ENCODE results near the gene MICAL3.
"Not testable (repeated sequence)": the region's sequence is repeated elsewhere in the genome, so short reads cannot be mapped to it uniquely, and the experiment has no call there.

Gene MICAL3

DNA sequence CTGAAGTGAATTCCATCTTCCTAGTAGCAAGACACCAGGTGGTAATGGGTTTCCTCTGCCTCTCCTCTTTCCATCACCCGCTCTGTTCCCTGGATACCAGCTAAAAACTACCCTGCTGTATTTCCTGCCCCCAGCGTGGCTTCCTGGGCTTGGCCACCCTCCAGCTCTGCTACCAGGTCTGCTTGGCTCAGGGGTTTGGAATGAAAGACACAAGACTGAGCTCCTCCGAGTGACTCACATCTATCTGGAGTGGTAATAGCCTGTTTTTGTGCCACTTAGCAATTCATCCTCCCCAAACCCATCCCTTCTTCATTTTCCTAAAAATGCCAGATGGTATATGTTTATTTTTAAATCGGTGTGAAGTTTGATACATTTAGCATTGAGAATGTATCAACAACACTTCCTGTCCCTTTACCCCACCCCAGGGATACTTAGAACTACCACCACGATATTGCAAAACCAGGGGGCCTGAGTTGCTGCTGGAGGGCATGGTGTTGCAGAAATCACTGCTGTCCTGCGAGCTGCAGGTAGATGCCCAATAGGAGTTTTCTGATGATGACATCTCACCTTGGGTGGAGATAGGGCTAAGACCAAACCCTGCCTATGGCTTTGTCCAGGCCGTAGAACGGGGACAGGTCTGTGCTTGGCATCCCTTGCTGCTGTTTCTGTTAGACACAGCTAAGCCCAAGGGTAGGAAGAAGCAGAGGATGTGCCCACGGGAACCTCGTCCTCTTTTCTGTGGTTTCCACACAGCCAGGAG lies 7.5 kb upstream of the MICAL3 start:
- no peak for DNase-seq

- no peak for DNase-seq
Observed at GRCh38 chr22:18029686-18030267, 5.4 kb upstream of the MICAL3 start.

- no peak for DNase-seq
Observed at GRCh38 chr22:18028817-18029527, 4.6 kb upstream of the MICAL3 start.

DNA sequence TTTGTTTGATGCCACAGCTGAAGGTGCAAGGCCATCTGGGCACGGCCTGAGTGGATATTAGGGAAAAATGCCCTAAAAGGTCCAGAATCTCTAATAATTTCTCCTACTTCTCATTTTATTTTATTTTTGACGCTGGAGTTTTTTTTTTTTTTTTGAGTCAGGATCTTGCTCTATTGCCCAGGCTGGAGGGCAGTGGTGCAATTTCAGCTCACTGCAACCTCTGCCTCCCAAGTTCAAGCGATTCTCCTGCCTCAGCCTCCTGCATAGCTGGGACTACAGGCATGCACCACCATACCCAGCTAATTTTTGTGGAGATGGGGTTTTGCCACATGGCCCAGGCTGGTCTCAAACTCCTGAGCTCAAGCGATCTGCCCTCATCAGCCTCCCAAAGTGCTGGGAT lies 1.5 kb upstream of the MICAL3 start:
- not testable (repeated sequence) for DNase-seq

DNA sequence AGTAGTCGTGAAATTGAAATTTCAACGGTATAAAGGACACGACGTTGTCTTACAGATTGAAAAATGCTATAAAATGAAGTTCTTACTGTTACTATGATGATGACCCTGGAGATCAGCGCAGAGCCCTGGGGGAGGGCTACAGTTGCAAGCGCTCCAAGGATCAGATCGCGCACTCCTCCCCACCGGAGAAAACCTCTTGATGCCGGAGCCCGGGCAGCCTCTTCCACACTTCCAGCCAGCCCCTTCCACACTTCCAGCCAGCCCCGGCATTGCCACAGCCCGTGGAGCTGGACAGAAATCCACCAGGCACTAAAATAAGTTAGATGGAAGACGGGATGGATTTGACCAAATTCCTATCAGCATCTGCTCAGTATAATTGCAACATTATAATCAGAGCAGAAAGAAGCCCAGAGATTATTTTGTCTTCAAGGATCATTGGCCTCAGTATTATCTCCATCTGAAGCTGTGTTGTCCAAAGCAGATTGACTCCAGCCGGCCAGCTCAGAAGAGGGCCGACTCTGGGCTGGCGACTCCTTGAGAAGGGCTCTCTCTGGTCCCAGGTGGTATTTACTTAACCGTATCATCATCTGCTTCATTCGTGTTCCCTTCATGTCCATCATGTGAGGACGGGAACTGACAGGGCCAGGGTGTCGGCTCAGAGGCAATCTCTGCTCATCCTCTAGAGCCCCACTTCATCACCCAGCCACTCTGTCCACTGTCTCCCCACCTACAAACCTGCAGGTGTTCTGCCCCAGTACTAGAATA lies 777 bp upstream of the MICAL3 start:
- no peak for DNase-seq

- peak in 1 of 2 donors; percentile 15 for DNase-seq
Observed at GRCh38 chr22:18023509-18024275, 669 bp downstream of the MICAL3 start.

DNA sequence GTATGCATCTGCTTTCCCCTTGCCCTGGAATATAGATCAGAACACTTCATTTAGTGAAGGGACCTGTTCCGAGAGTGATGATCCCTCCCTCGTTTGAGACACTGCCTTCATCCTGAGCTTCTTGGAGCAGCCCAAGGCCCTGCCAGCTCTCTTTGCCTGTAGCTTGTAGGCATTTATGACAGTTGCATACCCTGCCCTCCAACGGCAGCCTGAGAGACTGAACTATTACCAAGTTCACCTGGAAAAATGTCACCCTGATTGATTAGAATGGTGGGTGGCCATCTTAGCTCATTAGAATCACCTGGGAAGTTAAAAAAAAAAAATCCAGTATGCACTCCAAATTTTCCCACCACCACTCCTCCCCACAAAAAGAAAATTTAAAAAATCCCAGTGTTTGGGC lies 1.5 kb downstream of the MICAL3 start:
- DNase-seq = no peak

DNA sequence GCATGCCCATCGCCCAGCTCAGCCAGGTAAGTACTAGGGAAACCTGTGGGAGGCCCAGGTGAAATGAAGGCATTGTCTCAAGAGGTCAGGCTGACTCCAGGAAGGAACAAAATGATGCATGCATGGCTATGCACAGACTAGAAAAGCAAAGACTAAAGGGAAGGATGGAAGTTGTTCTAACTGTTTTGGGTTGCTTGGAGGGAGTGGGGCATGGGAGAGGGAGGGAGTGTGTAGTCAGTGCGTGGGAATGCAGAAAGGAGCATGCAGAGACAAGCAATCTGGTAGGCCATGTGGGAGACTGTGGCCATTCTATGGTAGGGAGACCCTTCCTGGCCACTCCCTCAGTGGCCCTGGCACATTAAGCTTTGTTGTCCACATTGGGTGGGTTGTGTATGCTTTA lies 2.9 kb downstream of the MICAL3 start:
- DNase-seq = no peak

DNA sequence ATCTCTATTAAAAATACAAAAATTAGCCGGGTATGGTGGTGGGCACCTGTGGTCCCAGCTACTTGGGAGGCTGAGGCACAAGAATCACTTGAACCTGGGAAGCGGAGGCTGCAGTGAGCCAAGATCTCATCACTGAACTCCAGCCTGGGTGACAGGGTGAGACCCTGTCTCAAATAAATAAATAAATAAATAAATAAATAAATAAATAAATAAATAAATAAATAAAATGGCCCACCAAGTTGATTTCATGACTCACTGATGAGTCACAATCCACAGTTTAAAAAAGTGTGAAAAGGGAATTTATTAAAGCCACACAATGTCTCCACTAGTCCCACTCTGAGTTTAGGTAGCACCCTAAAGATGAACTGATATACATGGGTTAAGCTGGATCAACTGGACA lies 3.6 kb downstream of the MICAL3 start:
- DNase-seq = not testable (repeated sequence)

GRCh38 chr22:18013947-18014346 lies 10.4 kb downstream of the MICAL3 start:
- DNase-seq = no peak

DNA sequence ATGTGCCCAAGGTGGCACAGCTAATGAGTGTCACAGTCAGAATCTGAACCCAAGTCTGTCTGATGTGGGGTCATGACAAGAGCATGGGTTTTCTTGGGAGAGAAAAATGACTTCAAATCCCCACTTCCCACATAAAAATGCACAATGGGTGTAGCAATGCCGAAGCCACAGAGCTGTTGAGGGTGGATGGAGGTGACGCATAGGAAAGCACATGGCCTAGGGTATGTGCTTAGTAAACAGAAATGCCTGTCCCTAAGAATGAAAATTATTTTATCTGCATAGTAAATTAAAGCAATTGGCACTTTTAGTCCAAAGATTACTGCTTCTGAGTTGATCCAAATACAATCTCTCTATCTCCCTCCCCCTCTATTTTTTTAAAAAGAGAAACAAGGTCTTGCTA lies 10.9 kb downstream of the MICAL3 start:
- DNase-seq = no peak

- no peak for DNase-seq
Observed at GRCh38 chr22:18012531-18012930, 11.8 kb downstream of the MICAL3 start.

DNA sequence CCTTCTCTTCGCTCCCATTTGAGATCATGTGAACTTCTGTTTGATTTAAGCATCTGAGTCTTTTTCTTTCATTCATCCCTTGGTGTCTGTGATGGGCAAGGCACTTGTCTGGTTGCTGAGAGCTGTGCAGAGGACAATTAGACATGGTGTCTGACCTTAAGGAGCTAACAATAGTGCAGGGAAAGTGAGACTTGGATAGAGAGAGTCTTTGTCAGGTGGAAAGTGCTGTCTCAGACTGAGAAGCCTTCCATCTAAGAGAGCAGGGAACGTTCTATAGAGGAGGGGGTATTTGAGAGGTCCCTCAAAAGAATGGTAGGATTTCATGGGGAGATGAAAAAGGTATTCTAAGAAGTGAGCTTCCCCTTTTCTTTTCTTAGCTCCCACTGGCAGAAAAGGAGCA lies 14.1 kb downstream of the MICAL3 start:
- DNase-seq = no peak

DNA sequence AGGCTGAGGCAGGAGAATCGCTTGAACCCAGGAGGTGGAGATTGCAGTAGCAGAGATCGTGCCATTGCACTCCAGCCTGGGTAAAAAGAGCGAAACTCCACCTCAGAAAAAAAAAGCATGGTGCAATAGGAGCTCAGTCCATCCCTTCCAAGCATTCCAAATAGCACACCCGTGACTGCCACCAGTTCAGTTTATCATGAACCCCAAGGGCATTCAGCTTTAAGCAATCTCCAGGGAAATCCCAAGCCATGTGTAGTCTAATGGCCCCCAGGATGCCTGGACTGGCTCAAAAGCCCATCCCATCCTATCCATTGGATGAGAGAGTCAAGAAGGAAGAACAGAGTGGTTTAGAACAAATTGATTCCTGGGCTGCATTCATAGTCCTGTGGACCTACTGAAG lies 16.2 kb downstream of the MICAL3 start:
- DNase-seq = no peak

DNA sequence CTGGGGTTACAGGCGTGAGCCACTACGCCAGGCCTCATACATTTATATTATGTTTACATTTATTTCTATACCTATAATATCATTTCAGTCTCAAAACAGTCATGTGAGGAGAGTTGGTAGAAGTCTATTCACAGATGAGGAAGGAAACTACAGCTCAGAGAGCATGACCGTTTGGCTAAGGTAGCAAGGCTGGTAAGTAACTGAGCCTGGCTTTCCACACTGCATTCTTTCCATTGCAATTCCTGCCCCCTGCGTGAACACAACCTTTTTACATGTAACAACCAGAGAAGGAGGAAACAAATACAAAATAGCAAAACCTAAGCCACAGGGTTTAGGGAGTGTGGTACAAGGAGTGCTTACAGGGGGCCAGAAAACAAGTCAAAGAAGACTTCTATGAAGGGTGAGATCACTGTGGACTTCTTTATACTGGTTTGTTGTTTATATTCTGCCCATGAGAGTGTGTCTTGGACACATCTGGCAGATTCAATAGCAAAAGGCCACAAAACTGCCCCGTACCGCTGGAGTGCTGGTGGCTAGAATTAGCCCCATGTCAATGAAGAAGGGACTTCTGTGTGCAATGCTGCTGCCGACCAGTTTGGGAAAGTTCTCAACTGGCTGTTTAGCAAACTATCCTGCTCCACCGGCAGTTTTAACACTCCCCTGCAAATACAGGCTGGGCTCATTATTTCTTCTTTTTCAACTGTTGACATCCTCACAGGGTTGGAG lies 19.0 kb downstream of the MICAL3 start:
- no peak for DNase-seq

DNA sequence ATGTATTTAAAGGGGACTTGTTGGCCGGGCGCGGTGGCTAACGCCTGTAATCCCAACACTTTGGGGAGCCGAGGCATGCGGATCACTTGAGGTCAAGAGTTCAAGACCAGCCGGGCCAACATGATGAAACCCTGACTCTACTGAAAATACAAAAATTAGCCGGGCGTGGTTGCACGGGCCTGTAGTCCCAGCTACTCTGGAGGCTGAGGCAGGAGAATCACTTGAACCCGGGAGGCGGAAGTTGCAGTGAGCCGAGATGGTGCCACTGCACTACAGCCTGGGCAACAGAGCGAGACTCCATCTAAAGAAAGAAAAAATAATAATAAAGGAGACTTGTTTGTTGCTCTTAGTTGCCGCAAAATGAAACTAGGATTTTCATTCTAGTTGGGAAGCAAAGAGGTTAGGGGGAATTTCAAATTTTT lies 22.5 kb downstream of the MICAL3 start:
- DNase-seq = not testable (repeated sequence)

DNA sequence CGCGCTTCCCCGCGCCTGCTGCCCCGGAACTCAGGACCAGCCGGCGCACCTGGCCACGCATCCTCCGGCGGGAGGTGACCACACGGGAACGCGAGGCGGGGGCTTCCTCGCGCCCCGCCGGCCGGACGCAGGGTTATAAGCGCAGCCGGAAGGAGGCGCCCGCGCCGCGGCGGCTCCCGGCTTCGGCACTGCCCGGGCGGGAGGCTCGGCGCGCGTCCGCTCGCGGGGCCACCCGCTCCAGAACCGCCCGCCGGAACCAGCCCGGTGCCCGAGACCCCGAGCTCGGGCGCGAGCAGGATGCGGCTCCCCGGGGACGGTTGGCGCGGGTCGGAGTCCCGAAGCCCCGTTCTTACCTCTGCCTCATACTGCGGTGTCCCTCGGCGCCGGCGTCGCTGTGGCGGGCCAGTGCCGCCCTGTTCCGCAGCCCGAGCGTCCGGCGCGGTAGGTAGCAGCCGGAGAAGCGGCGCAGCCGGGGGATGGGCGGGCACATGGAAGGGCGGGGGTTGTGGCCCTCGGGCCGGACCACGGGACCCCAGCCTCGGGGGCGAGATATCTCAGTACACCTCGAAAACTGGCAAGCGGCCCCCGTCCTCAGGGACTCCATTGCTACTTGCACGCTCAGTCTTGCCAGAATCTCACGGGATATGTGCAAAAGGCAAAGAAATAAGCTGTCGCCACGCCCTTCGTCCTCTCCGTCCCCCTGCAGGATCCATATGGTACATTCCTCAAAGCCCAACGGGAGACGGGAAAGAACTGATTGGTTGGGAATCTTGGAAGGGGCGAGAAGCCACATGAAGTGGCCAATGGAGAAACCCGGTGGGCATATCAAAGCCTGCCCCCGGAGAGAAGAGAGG lies 23.1 kb downstream of the MICAL3 start:
- DNase-seq = peak; percentile 81 to 94

DNA sequence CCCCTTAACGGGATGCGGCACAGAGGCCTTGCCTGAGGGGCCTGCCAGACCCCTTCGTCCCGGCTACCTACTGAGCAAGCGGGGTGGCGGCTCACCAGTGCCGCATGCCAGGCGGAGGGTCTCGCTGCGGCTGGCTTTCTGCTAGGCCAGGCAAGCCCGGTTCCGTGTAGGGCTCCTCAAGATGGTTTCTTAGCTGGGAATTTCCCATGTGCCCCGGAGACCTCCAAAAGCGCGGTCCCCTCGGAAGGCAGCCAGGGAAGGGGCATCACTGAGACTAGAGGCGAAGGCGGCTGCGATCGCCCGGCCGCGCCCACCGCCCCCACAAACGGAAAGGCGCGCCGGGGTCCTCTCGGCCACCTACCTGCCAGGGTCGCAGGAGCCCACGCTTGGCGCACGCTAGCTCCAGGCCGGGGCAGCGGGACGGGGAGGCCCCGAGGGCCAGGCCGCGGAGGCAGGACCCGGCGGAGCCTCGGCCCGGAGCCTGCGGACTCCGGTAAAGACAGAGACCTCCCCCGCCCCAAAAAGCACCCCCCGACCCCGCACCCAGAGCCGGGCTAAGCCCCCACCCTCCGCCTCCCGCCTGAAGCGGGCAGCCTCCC lies 23.8 kb downstream of the MICAL3 start:
- DNase-seq = no peak

DNA sequence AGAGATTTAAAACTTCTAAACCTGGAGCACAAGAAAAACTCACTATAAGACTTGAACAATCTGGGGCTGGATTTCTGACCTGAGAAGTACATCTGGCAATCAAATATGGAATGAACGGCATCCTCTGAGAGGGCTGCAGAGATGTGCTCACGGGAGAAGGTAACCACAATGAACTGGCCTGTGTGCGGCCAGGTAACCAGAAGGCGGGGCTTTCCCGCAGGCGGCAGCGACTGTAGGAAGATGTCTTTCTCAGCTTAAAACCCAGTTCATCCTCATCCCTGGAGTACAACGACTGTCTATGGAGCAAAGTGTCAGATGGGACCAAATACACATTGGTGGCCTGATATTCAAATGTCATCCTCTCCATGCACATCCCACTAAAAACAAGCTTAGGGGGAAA lies 24.5 kb downstream of the MICAL3 start:
- DNase-seq = no peak

DNA sequence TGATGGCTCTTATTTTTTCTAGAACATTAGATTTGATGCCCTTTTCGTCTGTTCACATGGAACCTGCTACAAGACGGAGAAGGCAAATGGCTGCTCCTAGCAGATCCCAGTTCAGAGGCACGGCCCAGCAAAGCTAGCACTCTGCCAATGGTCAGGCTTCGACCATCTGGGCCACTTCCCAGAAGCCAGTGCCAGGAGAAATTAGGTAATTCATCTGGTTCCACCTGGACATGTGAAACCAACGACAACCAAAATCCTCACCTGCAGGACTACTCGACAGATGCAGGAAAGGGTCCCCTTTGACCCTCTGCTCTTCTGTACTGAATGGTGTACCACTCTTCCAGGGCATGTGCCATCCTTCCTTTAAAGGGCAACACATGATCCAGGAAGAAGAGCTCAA lies 25.4 kb downstream of the MICAL3 start:
- no peak for DNase-seq

- no peak for DNase-seq
Observed at GRCh38 chr22:17997456-17997855, 26.9 kb downstream of the MICAL3 start.
